SU-DHL-6 (cell line): Measurements from ENCODE around the gene TEDC1.

ENCODE experiments used
- CTCF ChIP-seq: fragments of 200-600 bp; sonication (generic); IDR thresholded peaks from one replicate; pipeline ENCODE4 v1.5.1; 2017; ENCODE audit warnings: antibody characterized with exemption, mild to moderate bottlenecking, low read length, moderate library complexity; ENCODE audit not compliant: insufficient read depth, poor library complexity, severe bottlenecking
- EZH2phosphoT487 ChIP-seq: fragments of 200-600 bp; sonication (generic), shearing (Covaris generic); conservative IDR thresholded peaks from 2 replicates; pipeline ENCODE4 v1.6.1; 2018; ENCODE audit warnings: mild to moderate bottlenecking, antibody characterized with exemption, low read length, moderate library complexity, mixed read lengths

GRCh38 chr14:105483300-105484068, 7.6 kb upstream of the TEDC1 start:
- TF ChIP-seq CTCF (no peak), EZH2phosphoT487 (no peak)
